ENCODE measurements around the gene CDK5. TPM values are rescaled to one million over a fixed set of nuclear protein-coding genes. Genes with fewer than 3 reads are reported as not detected.

Gene CDK5
- polyA plus RNA-seq, 2 donors, result 5.2 to 9.7 TPM

GRCh38 chr7:151081170-151082101 is 23.7 kb upstream of the CDK5 start:
- Histone ChIP-seq H3K36me3 (ENCODE audit: control insufficient read depth in 2 of 2, insufficient read depth in 2 of 2, low read length in 1 of 2) (peaks cover 0 to 7% of the 10 kb centered on the region in 2 donors), H3K4me3 (ENCODE audit: low read depth in 1 of 2, low read length in 2 of 2) (peak overlapping the region; percentile 71 to 92), H3K27me3 (ENCODE audit: control insufficient read depth in 1 of 2, insufficient read depth in 2 of 2, low read length in 2 of 2) (no peaks in the 10 kb centered on the region), H3K4me1 (ENCODE audit: control insufficient read depth in 2 of 2, insufficient read depth in 2 of 2, low read length in 1 of 2) (peaks cover 17 to 26% of the 10 kb centered on the region in 2 donors), H3K27ac (ENCODE audit: low read depth in 2 of 2, low read length in 1 of 2) (peak overlapping the region; percentile 95 to 97), H3K9me3 (ENCODE audit: control insufficient read depth in 2 of 2, insufficient read depth in 1 of 2, low read depth in 1 of 2, low read length in 1 of 2) (no peaks in the 10 kb centered on the region)
- WGBS, 2 donors, result 20 to 21% methylated on average over 59 to 64 of the region's 64 CpGs

GRCh38 chr7:151080522-151081169 is 22.9 kb upstream of the CDK5 start, which contains the start of gene FASTK:
FASTK (minus strand) TSS chr7:151080809; CDS start chr7:151080766, 43 bp downstream.
- H3K36me3 ChIP-seq (ENCODE audit: control insufficient read depth in 2 of 2, insufficient read depth in 2 of 2, low read length in 1 of 2), result peaks cover 4 to 15% of the 10 kb centered on the region in 2 donors
- WGBS, 2 donors, result 1 to 2% methylated on average over 52 to 66 of the region's 66 CpGs

GRCh38 chr7:151080067-151080521 is 22.4 kb upstream of the CDK5 start:
- Histone ChIP-seq H3K36me3 (ENCODE audit: control insufficient read depth in 2 of 2, insufficient read depth in 2 of 2, low read length in 1 of 2) (peaks cover 6 to 20% of the 10 kb centered on the region in 2 donors), H3K4me3 (ENCODE audit: low read depth in 1 of 2, low read length in 2 of 2) (peak overlapping the region; percentile 71 to 92), H3K27ac (ENCODE audit: low read depth in 2 of 2, low read length in 1 of 2) (peak overlapping the region; percentile 94 to 97), H3K27me3 (ENCODE audit: control insufficient read depth in 1 of 2, insufficient read depth in 2 of 2, low read length in 2 of 2) (no peaks in the 10 kb centered on the region), H3K9me3 (ENCODE audit: control insufficient read depth in 2 of 2, insufficient read depth in 1 of 2, low read depth in 1 of 2, low read length in 1 of 2) (no peaks in the 10 kb centered on the region), H3K4me1 (ENCODE audit: control insufficient read depth in 2 of 2, insufficient read depth in 2 of 2, low read length in 1 of 2) (peaks cover 17 to 26% of the 10 kb centered on the region in 2 donors)
- 0% methylated on average over 31 of the region's 31 CpGs for WGBS, 2 donors

More at GRCh38 chr7:151080522-151081169, 22.9 kb upstream of the CDK5 start, which contains the start of gene FASTK:
- Histone ChIP-seq H3K27me3 (ENCODE audit: control insufficient read depth in 1 of 2, insufficient read depth in 2 of 2, low read length in 2 of 2) (no peaks in the 10 kb centered on the region), H3K9me3 (ENCODE audit: control insufficient read depth in 2 of 2, insufficient read depth in 1 of 2, low read depth in 1 of 2, low read length in 1 of 2) (no peaks in the 10 kb centered on the region), H3K4me3 (ENCODE audit: low read depth in 1 of 2, low read length in 2 of 2) (peak within 1 kb of the TSS; percentile 71 to 92), H3K4me1 (ENCODE audit: control insufficient read depth in 2 of 2, insufficient read depth in 2 of 2, low read length in 1 of 2) (peaks cover 17 to 26% of the 10 kb centered on the region in 2 donors), H3K27ac (ENCODE audit: low read depth in 2 of 2, low read length in 1 of 2) (peak within 1 kb of the TSS; percentile 95 to 97)

- Histone ChIP-seq H3K36me3 (ENCODE audit: control insufficient read depth in 2 of 2, insufficient read depth in 2 of 2, low read length in 1 of 2) (peaks cover 6 to 27% of the 10 kb centered on the region in 2 donors), H3K4me3 (ENCODE audit: low read depth in 1 of 2, low read length in 2 of 2) (peak overlapping the region; percentile 71 to 92), H3K4me1 (ENCODE audit: control insufficient read depth in 2 of 2, insufficient read depth in 2 of 2, low read length in 1 of 2) (peaks cover 17 to 26% of the 10 kb centered on the region in 2 donors), H3K27me3 (ENCODE audit: control insufficient read depth in 1 of 2, insufficient read depth in 2 of 2, low read length in 2 of 2) (no peaks in the 10 kb centered on the region), H3K27ac (ENCODE audit: low read depth in 2 of 2, low read length in 1 of 2) (peak overlapping the region; percentile 94 to 97), H3K9me3 (ENCODE audit: control insufficient read depth in 2 of 2, insufficient read depth in 1 of 2, low read depth in 1 of 2, low read length in 1 of 2) (no peaks in the 10 kb centered on the region)
- 75 to 76% methylated on average over 27 of the region's 27 CpGs for WGBS, 2 donors
Observed at GRCh38 chr7:151079199-151079910, 21.7 kb upstream of the CDK5 start.

- Histone ChIP-seq H3K27ac (ENCODE audit: low read depth in 2 of 2, low read length in 1 of 2) (no peak overlapping the region), H3K27me3 (ENCODE audit: control insufficient read depth in 1 of 2, insufficient read depth in 2 of 2, low read length in 2 of 2) (no peaks in the 10 kb centered on the region), H3K4me1 (ENCODE audit: control insufficient read depth in 2 of 2, insufficient read depth in 2 of 2, low read length in 1 of 2) (peaks cover 17 to 22% of the 10 kb centered on the region in 2 donors), H3K36me3 (ENCODE audit: control insufficient read depth in 2 of 2, insufficient read depth in 2 of 2, low read length in 1 of 2) (peaks cover 6 to 32% of the 10 kb centered on the region in 2 donors), H3K9me3 (ENCODE audit: control insufficient read depth in 2 of 2, insufficient read depth in 1 of 2, low read depth in 1 of 2, low read length in 1 of 2) (no peaks in the 10 kb centered on the region), H3K4me3 (ENCODE audit: low read depth in 1 of 2, low read length in 2 of 2) (no peak overlapping the region)
- WGBS, 2 donors, result 49 to 57% methylated on average over 22 of the region's 22 CpGs
Observed at GRCh38 chr7:151078233-151079040, 20.7 kb upstream of the CDK5 start.

- Histone ChIP-seq H3K4me1 (ENCODE audit: control insufficient read depth in 2 of 2, insufficient read depth in 2 of 2, low read length in 1 of 2) (peaks cover 17 to 22% of the 10 kb centered on the region in 2 donors), H3K27me3 (ENCODE audit: control insufficient read depth in 1 of 2, insufficient read depth in 2 of 2, low read length in 2 of 2) (no peaks in the 10 kb centered on the region), H3K9me3 (ENCODE audit: control insufficient read depth in 2 of 2, insufficient read depth in 1 of 2, low read depth in 1 of 2, low read length in 1 of 2) (no peaks in the 10 kb centered on the region), H3K27ac (ENCODE audit: low read depth in 2 of 2, low read length in 1 of 2) (no peak overlapping the region), H3K36me3 (ENCODE audit: control insufficient read depth in 2 of 2, insufficient read depth in 2 of 2, low read length in 1 of 2) (peaks cover 6 to 32% of the 10 kb centered on the region in 2 donors), H3K4me3 (ENCODE audit: low read depth in 1 of 2, low read length in 2 of 2) (no peak overlapping the region)
- 65 to 68% methylated on average over 10 of the region's 10 CpGs for WGBS, 2 donors
Observed at GRCh38 chr7:151077705-151078232, 20.1 kb upstream of the CDK5 start.

- H3K27ac ChIP-seq (ENCODE audit: low read depth in 2 of 2, low read length in 1 of 2), result no peak overlapping the region
Observed at GRCh38 chr7:151076863-151077704, 19.4 kb upstream of the CDK5 start.

GRCh38 chr7:151075978-151076426 is 18.3 kb upstream of the CDK5 start:
- H3K27me3 ChIP-seq (ENCODE audit: control insufficient read depth in 1 of 2, insufficient read depth in 2 of 2, low read length in 2 of 2), result no peaks in the 10 kb centered on the region
- H3K27ac ChIP-seq (ENCODE audit: low read depth in 2 of 2, low read length in 1 of 2), result no peak overlapping the region
- peaks cover 6 to 43% of the 10 kb centered on the region in 2 donors for H3K36me3 ChIP-seq (ENCODE audit: control insufficient read depth in 2 of 2, insufficient read depth in 2 of 2, low read length in 1 of 2)
- peaks cover 6 to 8% of the 10 kb centered on the region in 2 donors for H3K4me1 ChIP-seq (ENCODE audit: control insufficient read depth in 2 of 2, insufficient read depth in 2 of 2, low read length in 1 of 2)
- H3K4me3 ChIP-seq (ENCODE audit: low read depth in 1 of 2, low read length in 2 of 2), result no peak overlapping the region
- WGBS, 2 donors, result 81% methylated on average over 22 of the region's 22 CpGs
- H3K9me3 ChIP-seq (ENCODE audit: control insufficient read depth in 2 of 2, insufficient read depth in 1 of 2, low read depth in 1 of 2, low read length in 1 of 2), result no peaks in the 10 kb centered on the region

More at GRCh38 chr7:151076863-151077704, 19.4 kb upstream of the CDK5 start:
- Histone ChIP-seq H3K4me1 (ENCODE audit: control insufficient read depth in 2 of 2, insufficient read depth in 2 of 2, low read length in 1 of 2) (peaks cover 11 to 15% of the 10 kb centered on the region in 2 donors), H3K9me3 (ENCODE audit: control insufficient read depth in 2 of 2, insufficient read depth in 1 of 2, low read depth in 1 of 2, low read length in 1 of 2) (no peaks in the 10 kb centered on the region), H3K4me3 (ENCODE audit: low read depth in 1 of 2, low read length in 2 of 2) (no peak overlapping the region), H3K36me3 (ENCODE audit: control insufficient read depth in 2 of 2, insufficient read depth in 2 of 2, low read length in 1 of 2) (peaks cover 6 to 34% of the 10 kb centered on the region in 2 donors), H3K27me3 (ENCODE audit: control insufficient read depth in 1 of 2, insufficient read depth in 2 of 2, low read length in 2 of 2) (no peaks in the 10 kb centered on the region)
- 63 to 67% methylated on average over 33 of the region's 33 CpGs for WGBS, 2 donors

Data from esophagus (tissue), 2 donors.